Cardiac fibroblast (primary cell): ENCODE measurements around the gene POMGNT2.

Source experiments
- DNase-seq, 2 donors: peaks; one replicate each; pipeline versions ENCODE4 v3.0.0 to v3.0.0-alpha.2; 2010; ENCODE audit warnings: low read depth in 2 of 2
- H3K4me3 ChIP-seq, 2 donors: replicated peaks in 1 of 2; 1 replicate in 1 of 2; 2 replicates in 1 of 2; pipeline ENCODE4 v1.5.1; 2011; ENCODE audit warnings: low read depth in 2 of 2, low read length in 2 of 2, mild to moderate bottlenecking in 2 of 2, moderate library complexity in 1 of 2
- TF ChIP-seq, protein P1 (sequence below): IDR thresholded peaks from one replicate; pipeline ENCODE4 v1.5.1; 2011; ENCODE audit warnings: low read depth, mild to moderate bottlenecking, low read length, inconsistent platforms

POMGNT2 gene

GRCh38 chr3:43105596-43106292 lies at the start of gene POMGNT2:
Gene POMGNT2, minus strand, starts transcription at chr3:43106079. Its CDS starts 24,648 bp downstream, at chr3:43081431.
- peak within 1 kb of the TSS; percentile 64 to 70 for H3K4me3 ChIP-seq
- TF ChIP-seq, protein P1, sequence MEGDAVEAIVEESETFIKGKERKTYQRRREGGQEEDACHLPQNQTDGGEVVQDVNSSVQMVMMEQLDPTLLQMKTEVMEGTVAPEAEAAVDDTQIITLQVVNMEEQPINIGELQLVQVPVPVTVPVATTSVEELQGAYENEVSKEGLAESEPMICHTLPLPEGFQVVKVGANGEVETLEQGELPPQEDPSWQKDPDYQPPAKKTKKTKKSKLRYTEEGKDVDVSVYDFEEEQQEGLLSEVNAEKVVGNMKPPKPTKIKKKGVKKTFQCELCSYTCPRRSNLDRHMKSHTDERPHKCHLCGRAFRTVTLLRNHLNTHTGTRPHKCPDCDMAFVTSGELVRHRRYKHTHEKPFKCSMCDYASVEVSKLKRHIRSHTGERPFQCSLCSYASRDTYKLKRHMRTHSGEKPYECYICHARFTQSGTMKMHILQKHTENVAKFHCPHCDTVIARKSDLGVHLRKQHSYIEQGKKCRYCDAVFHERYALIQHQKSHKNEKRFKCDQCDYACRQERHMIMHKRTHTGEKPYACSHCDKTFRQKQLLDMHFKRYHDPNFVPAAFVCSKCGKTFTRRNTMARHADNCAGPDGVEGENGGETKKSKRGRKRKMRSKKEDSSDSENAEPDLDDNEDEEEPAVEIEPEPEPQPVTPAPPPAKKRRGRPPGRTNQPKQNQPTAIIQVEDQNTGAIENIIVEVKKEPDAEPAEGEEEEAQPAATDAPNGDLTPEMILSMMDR = no peak
- peak; percentile 79 to 85 for DNase-seq

DNA sequence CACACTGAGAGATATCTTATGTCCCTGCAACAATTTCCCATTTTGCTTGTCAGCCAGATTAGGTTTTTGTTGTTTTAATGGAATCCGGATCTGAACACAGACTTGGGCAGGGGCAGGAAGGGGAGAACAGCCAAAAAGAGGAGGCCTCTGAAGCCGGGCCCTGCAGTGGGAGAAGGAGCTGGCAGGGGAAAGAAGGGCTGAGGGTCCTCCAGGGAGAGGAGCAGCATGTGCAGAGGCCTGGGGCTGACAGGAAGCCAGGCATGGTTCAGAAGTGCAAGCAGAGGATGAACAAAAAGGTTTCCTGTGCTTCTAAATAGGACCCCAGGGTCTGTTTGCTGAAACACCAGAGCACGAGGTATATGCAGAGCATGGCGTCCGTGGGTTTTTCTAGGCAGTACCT lies 49.1 kb upstream of the POMGNT2 start:
- DNase-seq = no peak
- TF ChIP-seq, protein P1 = no peak
- H3K4me3 ChIP-seq = no peak overlapping the region

DNA sequence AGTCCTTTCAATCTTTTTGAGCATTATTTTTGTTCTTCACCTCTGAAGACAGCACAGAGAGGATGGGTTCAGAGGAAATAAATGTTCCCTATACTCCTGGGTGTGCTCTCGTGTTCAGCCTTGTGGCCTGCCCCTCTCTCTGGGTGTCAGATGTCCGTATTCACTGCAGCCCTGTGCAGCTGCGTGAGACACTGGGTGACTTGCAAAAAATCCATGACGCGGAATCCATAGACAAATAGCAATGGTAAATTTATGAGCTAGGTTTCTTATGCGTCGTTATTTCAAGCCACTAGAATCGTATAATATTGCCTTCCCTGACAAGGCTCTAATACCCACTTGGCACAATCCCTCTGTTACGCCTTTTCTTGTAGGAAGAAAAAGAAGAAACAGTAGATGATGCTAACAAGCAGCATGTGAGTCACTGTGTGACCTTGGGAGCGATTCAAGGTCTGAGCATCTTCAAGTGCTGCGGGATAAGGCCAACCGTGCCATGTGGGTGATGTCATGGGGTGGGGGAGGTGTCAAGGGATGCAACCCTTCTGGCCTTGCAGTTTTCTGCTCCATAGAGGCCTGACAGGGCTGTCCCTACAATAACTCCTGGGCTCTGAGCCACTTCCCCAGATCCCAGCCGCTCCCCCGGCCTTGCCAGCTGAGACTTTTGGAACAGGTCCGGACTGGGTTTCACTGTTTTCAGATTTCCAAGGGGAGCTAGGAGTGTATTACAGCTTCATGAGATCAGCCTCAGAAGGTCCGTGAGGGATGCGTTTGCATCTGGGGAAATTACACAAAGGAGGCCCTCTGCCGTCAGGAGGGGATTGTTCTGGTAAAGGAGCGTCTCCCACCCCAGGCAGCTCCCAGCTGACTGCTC lies 47.6 kb upstream of the POMGNT2 start:
- peak; percentile 74 to 84 for DNase-seq
- TF ChIP-seq, protein P1 = no peak
- H3K4me3 ChIP-seq = no peak overlapping the region

GRCh38 chr3:43152649-43153048 lies 46.8 kb upstream of the POMGNT2 start:
- H3K4me3 ChIP-seq = no peak overlapping the region
- DNase-seq = peak; percentile 9 to 56
- TF ChIP-seq, protein P1 = no peak

GRCh38 chr3:43148033-43148432 lies 42.2 kb upstream of the POMGNT2 start:
- DNase-seq = no peak
- TF ChIP-seq, protein P1 = no peak
- H3K4me3 ChIP-seq = no peak overlapping the region

DNA sequence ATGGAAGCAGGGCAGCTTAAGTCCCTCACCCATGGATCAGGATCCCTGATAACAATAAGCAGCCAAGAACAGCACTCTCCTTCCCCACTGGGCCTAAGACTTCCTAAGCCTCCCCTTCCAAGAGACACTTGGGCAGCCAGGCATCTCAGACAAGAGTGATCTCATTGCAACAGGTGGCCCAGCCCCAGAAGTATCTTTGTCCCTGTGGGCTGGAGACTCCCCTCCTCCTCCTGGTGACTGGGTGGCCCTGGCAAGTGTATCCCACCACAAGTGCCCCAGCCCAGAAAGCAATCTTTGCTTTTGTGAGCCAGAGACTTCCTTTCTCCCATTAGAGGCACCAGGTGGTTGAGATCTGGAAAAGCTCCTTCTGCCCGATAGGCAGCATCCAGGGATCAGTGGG lies 40.7 kb upstream of the POMGNT2 start:
- TF ChIP-seq, protein P1 = no peak
- DNase-seq = no peak
- H3K4me3 ChIP-seq = no peak overlapping the region
